ENCODE data around the gene SURF1.
"Not testable (repeated sequence)": the region's sequence is repeated elsewhere in the genome, so short reads cannot be mapped to it uniquely, and the experiment has no call there.

Gene SURF1

GRCh38 chr9:133340916-133341315, 15.4 kb downstream of the SURF1 start:
- TF ChIP-seq Cebpa-rat (IDR thresholded peaks at IDR 0.05): no peak
- Histone ChIP-seq H3K27ac (peak overlapping the region; percentile 57 to 82 (median 75)), H3K27me3 (no peaks in the 10 kb centered on the region), H3K36me3 (peaks cover 47 to 84% (median 74%) of the 10 kb centered on the region in 11 experiments), H3K4me2 (peak overlapping the region; percentile 57 to 99 (median 85)), H3K4me1 (peaks cover 60 to 97% (median 75%) of the 10 kb centered on the region in 10 experiments), H4K20me1 (peaks cover 0 to 48% (median 18%) of the 10 kb centered on the region in 11 experiments; a peak in 16 of 22 replicates), H3K9me3 (replicated peaks in 1 of 11) (no peaks in the 10 kb centered on the region; a peak in 1 of 22 replicates), H3K4me3 (peak overlapping the region in 3 of 10 experiments; percentile 25 to 53 (median 29); a peak in 5 of 20 replicates), H3K9ac (peak overlapping the region; percentile 45 to 75 (median 67); a peak in 21 of 22 replicates)

DNA sequence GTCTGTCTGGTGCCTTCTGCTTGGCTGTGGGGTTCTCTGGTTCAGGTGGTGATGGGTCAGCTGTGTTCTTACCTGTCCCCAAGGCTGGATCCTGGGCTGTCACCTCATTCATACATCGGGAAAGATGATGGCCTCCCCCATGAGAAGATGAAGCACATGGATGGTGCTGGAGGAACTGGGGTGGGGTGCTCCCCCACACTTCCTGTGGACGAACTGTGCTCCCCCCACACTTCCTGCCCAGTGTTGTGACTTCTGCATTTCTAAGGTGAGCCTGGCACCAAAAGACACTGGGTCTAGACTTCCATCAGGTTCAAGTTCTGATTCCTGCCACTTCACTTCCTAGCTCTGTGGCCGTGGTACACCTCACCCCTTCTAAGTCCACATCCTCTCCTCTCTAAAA, 16.0 kb downstream of the SURF1 start:
- Histone ChIP-seq H3K9ac (peak overlapping the region; percentile 18 to 75 (median 65); a peak in 16 of 22 replicates), H3K4me2 (peak overlapping the region; percentile 57 to 99 (median 85)), H3K27ac (peak overlapping the region; percentile 23 to 82 (median 75); a peak in 20 of 22 replicates), H3K9me3 (replicated peaks in 1 of 11) (no peaks in the 10 kb centered on the region; a peak in 1 of 22 replicates), H3K27me3 (no peaks in the 10 kb centered on the region), H3K36me3 (peaks cover 41 to 78% (median 67%) of the 10 kb centered on the region in 11 experiments), H3K4me1 (peaks cover 55 to 90% (median 71%) of the 10 kb centered on the region in 10 experiments), H4K20me1 (peaks cover 0 to 47% (median 12%) of the 10 kb centered on the region in 11 experiments; a peak in 12 of 22 replicates), H3K4me3 (peak overlapping the region in 4 of 10 experiments; percentile 8 to 49 (median 27); a peak in 6 of 20 replicates)
- no peak for TF ChIP-seq Cebpa-rat (IDR thresholded peaks at IDR 0.05)

GRCh38 chr9:133339641-133340040, 16.6 kb downstream of the SURF1 start:
- Histone ChIP-seq H3K9ac (peak overlapping the region in 10 of 11 experiments; percentile 3 to 70 (median 56); a peak in 11 of 22 replicates), H3K27me3 (no peaks in the 10 kb centered on the region), H3K4me3 (peak overlapping the region in 2 of 10 experiments; percentile 29 to 49; a peak in 5 of 20 replicates), H3K4me2 (peak overlapping the region; percentile 57 to 99 (median 85); a peak in 20 of 22 replicates), H3K9me3 (replicated peaks in 1 of 11) (no peaks in the 10 kb centered on the region; a peak in 1 of 22 replicates), H3K27ac (peak overlapping the region; percentile 23 to 82 (median 75); a peak in 20 of 22 replicates), H4K20me1 (peaks cover 0 to 47% (median 9%) of the 10 kb centered on the region in 11 experiments; a peak in 14 of 22 replicates), H3K4me1 (peaks cover 61 to 90% (median 77%) of the 10 kb centered on the region in 10 experiments), H3K36me3 (peaks cover 35 to 75% (median 63%) of the 10 kb centered on the region in 11 experiments)
- no peak for TF ChIP-seq Cebpa-rat (IDR thresholded peaks at IDR 0.05)

GRCh38 chr9:133335924-133336811, 20.1 kb downstream of the SURF1 start, which contains the start of gene SURF6:
SURF6 (minus strand) TSS chr9:133336188; CDS start chr9:133336132, 56 bp downstream.
- Histone ChIP-seq H3K4me1 (peaks cover 37 to 81% (median 58%) of the 10 kb centered on the region in 10 experiments), H3K27me3 (no peaks in the 10 kb centered on the region), H3K36me3 (peaks cover 42 to 75% (median 65%) of the 10 kb centered on the region in 11 experiments), H3K27ac (peak within 1 kb of the TSS; percentile 25 to 95 (median 83); a peak in 21 of 22 replicates), H3K9ac (peak within 1 kb of the TSS; percentile 78 to 96 (median 88)), H4K20me1 (peaks cover 3 to 50% (median 39%) of the 10 kb centered on the region in 11 experiments; a peak in 21 of 22 replicates), H3K9me3 (replicated peaks in 1 of 11) (no peaks in the 10 kb centered on the region; a peak in 1 of 22 replicates), H3K4me2 (peak within 1 kb of the TSS; percentile 81 to 99 (median 87)), H3K4me3 (peak within 1 kb of the TSS; percentile 79 to 99 (median 92))
- TF ChIP-seq Cebpa-rat (IDR thresholded peaks at IDR 0.05): no peak

DNA sequence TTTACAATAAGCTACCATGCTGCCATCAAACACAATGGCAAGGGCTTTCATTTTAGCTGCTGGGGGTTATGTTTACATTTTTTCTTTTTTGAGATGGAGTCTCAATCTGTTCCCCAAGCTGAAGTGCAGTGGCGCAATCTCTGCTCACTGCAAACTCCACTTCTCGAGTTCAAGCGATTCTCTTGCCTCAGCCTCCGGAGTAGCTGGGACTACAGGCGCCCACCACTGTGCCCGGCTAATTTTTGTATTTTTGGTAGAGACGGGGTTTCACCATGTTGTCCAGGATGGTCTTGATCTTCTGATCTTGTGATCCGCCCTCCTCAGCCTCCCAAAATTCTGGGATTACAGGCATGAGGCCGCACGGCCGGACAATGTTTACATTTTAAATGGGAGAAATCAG, 21.4 kb downstream of the SURF1 start:
- not testable (repeated sequence) for H3K9me3 ChIP-seq (replicated peaks in 1 of 11); H3K27me3 ChIP-seq
- Histone ChIP-seq H3K4me2 (peak overlapping the region; percentile 81 to 99 (median 87)), H3K27ac (peak overlapping the region in 10 of 11 experiments; percentile 66 to 95 (median 84); a peak in 17 of 22 replicates), H3K4me1 (peaks cover 24 to 68% (median 46%) of the 10 kb centered on the region in 10 experiments), H3K9ac (peak overlapping the region; percentile 78 to 96 (median 88)), H4K20me1 (peaks cover 7 to 60% (median 52%) of the 10 kb centered on the region in 11 experiments; a peak in 21 of 22 replicates), H3K4me3 (peak overlapping the region; percentile 79 to 99 (median 92)), H3K36me3 (peaks cover 47 to 75% (median 65%) of the 10 kb centered on the region in 11 experiments)
- 0 out of 22 replicates have a peak, but pooled peaks of 1 of the 11 experiments have one; percentile 9 for TF ChIP-seq Cebpa-rat (IDR thresholded peaks at IDR 0.05)

GRCh38 chr9:133334161-133334560, 22.1 kb downstream of the SURF1 start:
- peak overlapping the region in 2 of 11 experiments; percentile 86 to 89; a peak in 1 of 22 replicates for H3K27ac ChIP-seq
- peak overlapping the region; percentile 81 to 99 (median 87) for H3K4me2 ChIP-seq
- no peak for TF ChIP-seq Cebpa-rat (IDR thresholded peaks at IDR 0.05)
- no peaks in the 10 kb centered on the region for H3K9me3 ChIP-seq (replicated peaks in 1 of 11)
- H3K36me3 ChIP-seq: peaks cover 44 to 73% (median 62%) of the 10 kb centered on the region in 11 experiments
- peak overlapping the region; percentile 79 to 99 (median 92); a peak in 16 of 20 replicates for H3K4me3 ChIP-seq
- H3K4me1 ChIP-seq: peaks cover 21 to 61% (median 38%) of the 10 kb centered on the region in 10 experiments
- peak overlapping the region; percentile 78 to 96 (median 88); a peak in 19 of 22 replicates for H3K9ac ChIP-seq
- H3K27me3 ChIP-seq: no peaks in the 10 kb centered on the region
- peaks cover 7 to 68% (median 59%) of the 10 kb centered on the region in 11 experiments; a peak in 21 of 22 replicates for H4K20me1 ChIP-seq

- H3K9ac ChIP-seq: peak overlapping the region in 8 of 11 experiments; percentile 9 to 92 (median 88); a peak in 9 of 22 replicates
- peak overlapping the region in 2 of 10 experiments; percentile 85 to 98; a peak in 1 of 20 replicates for H3K4me3 ChIP-seq
- H3K4me2 ChIP-seq: peak overlapping the region in 9 of 11 experiments; percentile 81 to 99 (median 87); a peak in 12 of 22 replicates
- no peaks in the 10 kb centered on the region for H3K27me3 ChIP-seq
- H4K20me1 ChIP-seq: peaks cover 7 to 74% (median 65%) of the 10 kb centered on the region in 11 experiments; a peak in 21 of 22 replicates
- H3K36me3 ChIP-seq: peaks cover 44 to 73% (median 61%) of the 10 kb centered on the region in 11 experiments
- no peak overlapping the region for H3K27ac ChIP-seq
- no peak for TF ChIP-seq Cebpa-rat (IDR thresholded peaks at IDR 0.05)
- H3K4me1 ChIP-seq: peaks cover 21 to 55% (median 34%) of the 10 kb centered on the region in 10 experiments
- no peaks in the 10 kb centered on the region for H3K9me3 ChIP-seq (replicated peaks in 1 of 11)
Observed at GRCh38 chr9:133333566-133333965, 22.7 kb downstream of the SURF1 start.

DNA sequence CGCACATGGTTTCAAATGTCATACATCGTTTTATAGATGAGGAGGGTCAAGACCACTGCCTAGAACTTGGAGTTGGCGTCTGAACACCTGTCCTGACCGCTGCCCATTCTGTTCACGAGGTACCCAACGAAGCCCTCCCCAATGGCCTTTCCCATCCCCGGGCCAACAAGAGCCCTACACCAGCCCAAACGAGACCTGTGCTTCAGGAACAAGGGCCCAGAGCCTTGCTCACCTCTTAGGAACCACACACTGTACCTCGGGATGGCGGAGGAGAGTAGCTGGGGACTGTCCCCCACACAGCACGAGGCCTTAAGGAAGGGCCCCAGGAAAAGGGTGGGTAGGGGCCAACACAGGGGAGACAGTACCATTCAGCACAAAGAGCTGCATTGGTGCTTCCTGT, 23.3 kb downstream of the SURF1 start:
- no peaks in the 10 kb centered on the region for H3K9me3 ChIP-seq (replicated peaks in 1 of 11)
- H3K27me3 ChIP-seq: no peaks in the 10 kb centered on the region
- peaks cover 44 to 73% (median 60%) of the 10 kb centered on the region in 11 experiments for H3K36me3 ChIP-seq
- H3K4me3 ChIP-seq: no peak overlapping the region
- TF ChIP-seq Cebpa-rat (IDR thresholded peaks at IDR 0.05): no peak
- H3K4me2 ChIP-seq: peak overlapping the region in 4 of 11 experiments; percentile 83 to 99 (median 90); a peak in 5 of 22 replicates
- peaks cover 7 to 79% (median 71%) of the 10 kb centered on the region in 11 experiments; a peak in 21 of 22 replicates for H4K20me1 ChIP-seq
- no peak overlapping the region for H3K27ac ChIP-seq
- peak overlapping the region in 6 of 11 experiments; percentile 9 to 92 (median 58); a peak in 7 of 22 replicates for H3K9ac ChIP-seq
- peaks cover 21 to 49% (median 33%) of the 10 kb centered on the region in 10 experiments for H3K4me1 ChIP-seq

All from BLaER1 treated with 17β-estradiol and CSF1 and Interleukin-3, amounts not matched to agents 10 nM and 100 nM (cell line).